HepG2 (cell line): ENCODE measurements around the gene CLDN22. TPM values are rescaled to one million over a fixed set of nuclear protein-coding genes. Genes with fewer than 3 reads are reported as not detected.

Source experiments
- ATAC-seq: fragments of 200-7000 bp; cut with Tn5 transposase; 3 replicates; pipeline ENCODE4 v1.9.1; 2020; ENCODE audit warnings: mild to moderate bottlenecking, moderate library complexity
- BruUV-seq: library from RNA; stranded (reverse); fragments of 400-500 nt; replicated peaks from 2 replicates; lab custom pipeline; 2021; lab: Mats Ljungman, UMichigan
- CTCF ChIA-PET: fragments of 300-600 bp; formaldehyde crosslinking; extraction: SDS; loops from one replicate; lab custom pipeline; 2021; ENCODE audit warnings: low total read pairs, inconsistent platforms, low intra/inter-chr PET ratio; lab: Yijun Ruan, JAX
- POLR2A ChIA-PET: fragments of 350-600 bp; sonication (Branson Sonifier 250); formaldehyde crosslinking; loops from one replicate; lab custom pipeline; 2020; ENCODE audit warnings: antibody characterized with exemption, inconsistent platforms; lab: Yijun Ruan, JAX
- DNase-seq: peaks from one replicate; pipeline ENCODE4 v3.0.0-alpha.2; 2015; ENCODE audit warnings: low spot score
- FAIRE-seq: peaks from 3 replicates; lab custom pipeline; 2011; peaks lifted over from hg19 to GRCh38; lab: Jason Lieb, UNC
- H2AFZ ChIP-seq: one replicate; pipeline ENCODE4 v1.6.1; 2011; ENCODE audit warnings: low read length, inconsistent platforms
- H3K27ac ChIP-seq: fragments of 300-600 bp; 3 replicates; pipeline ENCODE4 v1.8.0; 2011; ENCODE audit warnings: mixed run types, mild to moderate bottlenecking, mixed read lengths, low read length, inconsistent platforms; ENCODE audit not compliant: insufficient read depth; ENCODE audit errors: extremely low read length
- H3K27me3 ChIP-seq, 2 experiments: fragments of 200-600 bp in 1 of 2; 2 replicates in 1 of 2; 3 replicates in 1 of 2; pipeline versions ENCODE4 v1.6.0 to v1.8.0; 2011; ENCODE audit warnings: low read length in 2 of 2, mild to moderate bottlenecking in 2 of 2, moderate library complexity in 2 of 2, inconsistent platforms in 1 of 2; ENCODE audit not compliant: insufficient read depth in 2 of 2, control insufficient read depth in 1 of 2
- H3K36me3 ChIP-seq, 2 experiments: fragments of 200-600 bp in 1 of 2; replicated peaks in 1 of 2; 2 replicates in 1 of 2; 3 replicates in 1 of 2; pipeline versions ENCODE4 v1.5.1 to v1.8.0; 2011; ENCODE audit warnings: low read length in 2 of 2, inconsistent platforms in 1 of 2; ENCODE audit not compliant: insufficient read depth in 2 of 2, control insufficient read depth in 1 of 2
- H3K4me1 ChIP-seq: 2 replicates; pipeline ENCODE4 v1.5.1; 2012; ENCODE audit warnings: low read length, inconsistent platforms; ENCODE audit not compliant: insufficient read depth
- H3K4me2 ChIP-seq: 2 replicates; pipeline ENCODE4 v1.6.0; 2011; ENCODE audit warnings: low read depth, low read length, inconsistent platforms
- H3K4me3 ChIP-seq, 3 experiments: fragments of 200-600 bp in 1 of 3; sonication (generic), shearing (Covaris generic) in 1 of 3; replicated peaks in 1 of 3; 2 replicates each; pipeline ENCODE4 v1.5.1; 2011 to 2016; ENCODE audit warnings: low read length in 3 of 3, inconsistent platforms in 2 of 3, low read depth in 2 of 3, mild to moderate bottlenecking in 2 of 3, control low read depth in 1 of 3, mixed read lengths in 1 of 3; ENCODE audit not compliant: insufficient read depth in 1 of 3
- H3K79me2 ChIP-seq: one replicate; pipeline ENCODE4 v1.6.1; 2011; ENCODE audit warnings: low read length, inconsistent platforms; ENCODE audit not compliant: insufficient read depth
- H3K9ac ChIP-seq: 2 replicates; pipeline ENCODE4 v1.6.0; 2011; ENCODE audit warnings: mild to moderate bottlenecking, low read depth, low read length, inconsistent platforms; ENCODE audit not compliant: insufficient read depth
- H3K9me3 ChIP-seq: 2 replicates; pipeline ENCODE4 v1.5.1; 2012; ENCODE audit warnings: mild to moderate bottlenecking, low read length
- H4K20me1 ChIP-seq: 2 replicates; pipeline ENCODE4 v1.6.0; 2011; ENCODE audit warnings: inconsistent platforms, mild to moderate bottlenecking, low read length, moderate library complexity; ENCODE audit not compliant: insufficient read depth
- FOXC1 ChIP-seq: sonication (generic); formaldehyde crosslinking; IDR thresholded peaks from 2 replicates; pipeline ENCODE4 v1.8.0; 2022; ENCODE audit warnings: mild to moderate bottlenecking, missing genetic modification reagents, borderline replicate concordance
- GFI1 ChIP-seq: sonication (generic); formaldehyde crosslinking; IDR thresholded peaks from 2 replicates; pipeline ENCODE4 v1.5.0; 2020; ENCODE audit warnings: missing genetic modification reagents, mild to moderate bottlenecking, borderline replicate concordance
- PRDM4 ChIP-seq: sonication (generic); formaldehyde crosslinking; IDR thresholded peaks from 2 replicates; pipeline ENCODE4 v1.9.0; 2021; ENCODE audit warnings: missing genetic modification reagents, borderline replicate concordance
- TCF7L2 ChIP-seq: IDR thresholded peaks from 2 replicates; pipeline ENCODE4 v1.6.1; 2011; ENCODE audit warnings: mild to moderate bottlenecking, low read depth, low read length, moderate library complexity
- ZNF292 ChIP-seq: sonication (generic); formaldehyde crosslinking; IDR thresholded peaks from 2 replicates; pipeline ENCODE4 v1.8.1; 2022; ENCODE audit warnings: mild to moderate bottlenecking, low read depth, missing genetic modification reagents, borderline replicate concordance
- WGBS: methylation state at CpG from one replicate; pipeline ENCODE4 v1.1.6; 2017; ENCODE audit warnings: low lambda C conversion rate; 5-methylcytosine and 5-hydroxymethylcytosine counted together
- in situ Hi-C: cut with HindIII; loops from 2 replicates; pipeline ENCODE4 v1.10.0; 2017; ENCODE audit warnings: low pct_unique_long_range_greater_than_20kb; ENCODE audit not compliant: extremely low pct_ligation_motif_present
- intact Hi-C: fragments of 100-400 bp; cut with micrococcal nuclease; formaldehyde crosslinking; loops from one replicate; pipeline ENCODE4 v1.10.0; 2022; ENCODE audit not compliant: unreplicated experiment
- polyA plus RNA-seq, 8 experiments: library from polyadenylated mRNA; depleted of rRNA in 3 of 8; stranded (reverse) in 7 of 8; unstranded in 1 of 8; fragments of >200 nt; fragmentation: Illumina TruSeq in 4 of 8; extraction: Trizol in 4 of 8; gene quantifications; 2 replicates each; pipeline versions ENCODE4 v1.2.1 to v1.2.3, GENCODE V29; 2011 to 2016; ENCODE audit warnings: low read depth in 4 of 8, missing spikeins in 1 of 8, mixed read lengths in 1 of 8; ENCODE audit not compliant: insufficient read depth in 1 of 8
- total RNA-seq, 5 experiments: library from RNA; depleted of rRNA; stranded (reverse); fragments of >200 nt; fragmentation: Illumina TruSeq; extraction: Trizol; gene quantifications; 2 replicates each; pipeline ENCODE4 v1.2.3, GENCODE V29; 2016; ENCODE audit warnings: low read depth in 1 of 5

Gene CLDN22
- total and polyA plus RNA-seq, 2 of the 13 experiments (the other 11 are each of a cell fraction or from before 2014, with no cell fraction given) = 0.07 TPM; not detected in 1

- no TSS peak for BruUV-seq
- H3K27ac ChIP-seq = no peak overlapping the region
- DNase-seq (no peak), FAIRE-seq (no peak), ATAC-seq (no peak)
- intact Hi-C loops (no loop called here), in situ Hi-C loops (no loop called here)
- no peaks in the 10 kb centered on the region for H3K79me2 ChIP-seq
- no peak overlapping the region for H3K4me3 ChIP-seq
- H3K4me1 ChIP-seq = peaks cover 4% of the 10 kb centered on the region
- H3K9me3 ChIP-seq = no peaks in the 10 kb centered on the region
- H3K9ac ChIP-seq = no peak overlapping the region
- no peak overlapping the region for H2AFZ ChIP-seq
- TF ChIP-seq TCF7L2 (no peak), GFI1 (CRISPR knock-in tag) (no peak), FOXC1 (CRISPR knock-in tag) (no peak), ZNF292 (CRISPR knock-in tag) (no peak), PRDM4 (CRISPR knock-in tag) (no peak)
- H3K36me3 ChIP-seq = no peaks in the 10 kb centered on the region
- POLR2A ChIA-PET = no interaction called here
- H3K4me2 ChIP-seq = no peak overlapping the region
- CTCF ChIA-PET = no interaction called here
- no peaks in the 10 kb centered on the region; a peak in 1 of 5 replicates for H3K27me3 ChIP-seq
- no peaks in the 10 kb centered on the region for H4K20me1 ChIP-seq
- 53% methylated on average over 17 of the region's 17 CpGs for WGBS
Measured at GRCh38 chr4:183348706-183349659, 28.9 kb upstream of the CLDN22 start.
